NCI-H2227 treated with DMSO at 0.1 percent for 48 hours (cell line): ENCODE data around the gene INTS1.
"Not testable (repeated sequence)": the region's sequence is repeated elsewhere in the genome, so short reads cannot be mapped to it uniquely, and the experiment has no call there.

Source experiments
- DNase-seq: peaks from one replicate; lab custom pipeline; 2025; lab: John Stamatoyannopoulos, UW

The INTS1 gene

DNA sequence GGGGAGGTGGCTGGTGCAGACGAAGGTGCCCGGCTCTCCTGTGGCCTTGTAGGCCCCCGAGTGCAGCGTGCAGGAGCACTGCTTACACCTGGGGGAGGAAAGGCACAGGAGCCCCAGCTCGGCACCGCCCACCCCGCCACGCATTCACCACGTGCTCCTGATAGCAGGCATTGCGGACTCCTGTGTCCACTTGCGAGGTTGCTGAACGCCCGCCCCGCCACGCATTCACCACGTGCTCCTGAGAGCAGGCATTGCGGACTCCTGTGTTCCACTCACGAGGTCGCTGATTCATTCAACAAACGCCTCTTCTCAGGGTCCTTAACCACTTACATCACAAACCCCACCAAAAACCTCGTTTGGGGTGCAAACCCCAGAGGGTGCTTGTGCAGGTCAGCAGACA, 58.8 kb downstream of the INTS1 start:
- no peak for DNase-seq

DNA sequence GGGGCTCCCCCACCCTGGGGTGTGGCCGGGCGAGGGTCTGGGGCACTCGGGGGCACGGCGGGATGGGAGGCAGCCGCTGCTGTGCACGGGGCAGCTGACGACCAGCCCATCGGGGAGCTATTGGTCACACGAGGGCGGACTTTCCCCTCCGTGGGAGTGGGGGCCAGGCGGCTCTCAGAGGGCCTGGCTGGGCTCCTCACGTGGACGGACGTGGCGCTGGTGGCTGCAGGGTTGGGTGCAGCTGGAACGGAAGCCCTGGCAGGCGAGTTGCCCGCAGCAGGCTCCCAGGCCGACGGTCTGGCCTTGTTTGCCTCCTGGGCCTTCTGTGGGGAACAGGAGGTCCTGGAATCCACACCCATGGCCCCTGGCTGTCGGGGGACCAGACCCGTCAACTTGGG, 59.3 kb downstream of the INTS1 start:
- DNase-seq: no peak

DNA sequence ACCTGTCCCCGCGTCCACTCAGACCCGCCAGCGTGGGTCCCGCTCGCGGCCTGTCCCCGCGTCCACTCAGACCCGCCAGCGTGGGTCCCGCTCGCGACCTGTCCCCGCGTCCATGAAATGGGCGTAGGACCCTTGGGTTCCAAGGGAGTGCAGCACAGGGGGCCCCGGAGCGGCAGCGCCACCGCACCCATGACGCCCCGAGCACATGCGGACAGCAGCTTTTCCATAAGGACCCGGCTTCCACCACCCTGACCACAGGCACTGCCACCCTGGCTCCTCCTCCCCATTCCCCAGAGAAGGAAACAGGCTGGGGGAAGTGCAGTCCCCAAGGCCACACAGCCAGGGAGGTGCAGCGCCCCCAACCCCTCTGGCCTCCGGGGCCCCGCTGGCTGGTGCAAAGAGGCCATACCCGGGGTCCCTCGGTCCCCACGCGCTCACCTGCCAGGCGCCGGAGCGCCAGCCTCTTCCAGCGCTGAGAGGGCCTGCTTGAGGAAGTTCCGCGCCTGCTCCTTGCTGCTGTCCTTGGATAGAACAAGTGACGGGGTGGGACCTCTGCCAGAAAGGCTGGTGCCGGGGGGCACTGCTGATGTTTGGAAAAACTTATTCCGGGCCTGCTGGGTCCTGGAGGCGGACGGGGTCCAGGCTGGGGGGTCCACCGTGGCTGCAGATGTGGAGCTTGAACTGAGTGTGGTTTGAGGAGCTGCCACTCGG, 59.8 kb downstream of the INTS1 start:
- DNase-seq: no peak

DNA sequence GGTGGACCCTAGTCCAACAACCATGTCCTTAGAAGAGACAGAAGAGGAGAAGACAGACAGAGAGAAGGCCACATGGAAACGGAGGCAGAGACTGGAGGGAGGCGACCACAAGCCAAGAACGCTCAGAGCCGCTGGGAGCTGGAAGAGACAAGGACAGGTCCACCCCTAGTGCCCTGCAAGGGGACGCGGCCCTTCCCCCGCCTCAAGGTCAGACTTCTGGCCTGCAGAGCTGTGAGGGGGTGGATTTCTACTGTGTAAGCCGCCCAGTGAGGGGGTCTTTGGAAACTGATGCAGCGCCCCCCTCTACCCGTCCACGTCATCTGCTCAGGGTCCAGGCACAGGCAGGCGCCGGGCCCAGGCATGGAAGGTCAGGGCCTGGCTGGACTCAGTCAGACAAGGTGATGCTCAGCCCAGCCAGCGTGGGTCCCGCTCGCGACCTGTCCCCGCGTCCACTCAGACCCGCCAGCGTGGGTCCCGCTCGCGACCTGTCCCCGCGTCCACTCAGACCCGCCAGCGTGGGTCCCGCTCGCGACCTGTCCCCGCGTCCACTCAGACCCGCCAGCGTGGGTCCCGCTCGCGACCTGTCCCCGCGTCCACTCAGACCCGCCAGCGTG, 60.5 kb downstream of the INTS1 start:
- DNase-seq: not testable (repeated sequence)

DNA sequence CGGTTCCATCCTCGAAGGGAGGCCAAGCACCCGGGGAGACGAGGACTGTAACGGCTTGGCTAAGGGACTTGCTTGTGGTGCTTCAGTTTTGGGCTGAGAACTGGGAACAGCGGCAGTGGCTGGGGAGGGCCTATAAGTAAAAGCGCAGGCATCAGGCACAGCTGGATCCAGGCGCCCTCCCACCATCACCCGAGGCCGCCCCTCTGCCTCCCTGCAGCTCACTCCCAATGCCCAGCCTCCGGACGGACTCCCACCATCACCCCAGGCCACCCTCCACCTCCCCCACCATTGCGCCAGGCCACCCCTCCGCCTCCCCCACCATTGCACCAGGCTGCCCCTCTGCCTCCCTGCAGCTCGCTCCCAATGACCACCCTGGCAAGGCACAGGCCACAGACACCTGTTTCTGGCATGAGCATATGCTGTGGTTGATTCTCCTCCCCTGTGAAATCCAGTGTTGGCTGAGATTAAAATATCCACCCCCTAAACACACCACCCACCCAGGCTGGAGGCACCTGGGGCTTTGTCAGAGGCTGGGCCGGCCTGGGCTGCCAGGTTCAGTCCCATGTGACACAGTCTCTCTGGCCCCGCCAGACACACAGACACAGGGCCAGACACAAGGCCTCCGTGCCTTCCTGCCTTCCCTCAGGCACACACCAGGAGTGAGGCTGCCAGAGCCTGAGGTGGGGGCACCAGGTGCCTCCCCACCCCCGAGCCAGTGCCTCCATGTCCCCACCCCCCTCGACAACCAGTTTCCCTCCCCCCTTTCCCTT, 61.6 kb downstream of the INTS1 start:
- DNase-seq: no peak

DNA sequence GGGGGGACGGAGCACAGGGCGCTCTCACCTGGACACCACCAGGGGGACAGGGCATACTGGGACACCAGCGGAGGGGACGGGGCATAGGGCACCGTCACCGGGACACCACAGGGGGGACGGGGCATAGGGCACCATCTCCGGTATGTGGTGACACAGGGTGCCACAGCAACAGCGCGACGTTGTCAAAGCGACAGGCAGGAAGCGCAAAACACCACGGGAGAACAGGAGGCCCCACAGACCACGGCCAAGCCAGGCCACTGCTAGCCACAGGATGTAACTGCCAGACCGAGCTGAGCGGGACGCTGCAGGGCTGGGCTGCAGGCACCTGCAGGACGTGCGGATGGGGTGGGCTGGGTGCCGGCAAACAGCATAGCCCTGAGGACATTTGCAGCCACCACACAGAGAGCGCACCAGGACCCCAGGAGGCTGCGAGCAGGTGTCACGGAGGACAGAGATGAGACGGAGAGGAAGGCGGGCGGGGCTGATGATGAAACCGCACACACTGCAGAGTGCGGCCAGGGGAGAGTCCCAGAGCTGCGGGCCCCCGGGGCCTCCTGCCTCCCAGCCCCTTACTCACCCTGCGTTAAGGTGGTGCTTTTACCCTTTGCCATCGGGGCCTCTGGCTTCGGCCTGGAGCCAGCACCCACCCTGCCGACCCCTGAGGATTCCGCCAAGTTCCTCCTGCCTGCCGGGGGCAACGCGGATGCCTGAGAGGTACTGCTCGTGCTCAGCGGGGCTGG, 62.4 kb downstream of the INTS1 start:
- DNase-seq: no peak

DNA sequence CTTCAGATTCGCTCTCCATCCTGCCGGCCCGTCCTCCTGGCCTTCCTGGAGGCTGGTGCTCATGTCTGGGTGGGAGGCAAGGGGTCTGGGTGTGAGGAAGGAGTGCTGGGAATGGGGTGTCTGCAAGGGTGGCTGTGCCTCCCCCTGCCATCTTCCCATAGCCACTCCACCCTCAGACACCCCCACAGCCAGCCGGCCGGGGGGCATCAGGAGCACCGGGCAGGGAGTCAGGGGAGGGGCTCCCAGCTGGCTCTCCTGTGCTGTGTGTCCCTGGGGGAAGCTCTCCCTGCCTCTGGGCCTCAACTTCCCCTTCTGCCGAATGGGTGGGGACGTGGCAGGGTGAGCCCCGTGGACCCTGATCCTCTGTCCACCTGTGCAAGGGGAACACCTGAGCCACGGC, 63.6 kb downstream of the INTS1 start:
- no peak for DNase-seq

DNA sequence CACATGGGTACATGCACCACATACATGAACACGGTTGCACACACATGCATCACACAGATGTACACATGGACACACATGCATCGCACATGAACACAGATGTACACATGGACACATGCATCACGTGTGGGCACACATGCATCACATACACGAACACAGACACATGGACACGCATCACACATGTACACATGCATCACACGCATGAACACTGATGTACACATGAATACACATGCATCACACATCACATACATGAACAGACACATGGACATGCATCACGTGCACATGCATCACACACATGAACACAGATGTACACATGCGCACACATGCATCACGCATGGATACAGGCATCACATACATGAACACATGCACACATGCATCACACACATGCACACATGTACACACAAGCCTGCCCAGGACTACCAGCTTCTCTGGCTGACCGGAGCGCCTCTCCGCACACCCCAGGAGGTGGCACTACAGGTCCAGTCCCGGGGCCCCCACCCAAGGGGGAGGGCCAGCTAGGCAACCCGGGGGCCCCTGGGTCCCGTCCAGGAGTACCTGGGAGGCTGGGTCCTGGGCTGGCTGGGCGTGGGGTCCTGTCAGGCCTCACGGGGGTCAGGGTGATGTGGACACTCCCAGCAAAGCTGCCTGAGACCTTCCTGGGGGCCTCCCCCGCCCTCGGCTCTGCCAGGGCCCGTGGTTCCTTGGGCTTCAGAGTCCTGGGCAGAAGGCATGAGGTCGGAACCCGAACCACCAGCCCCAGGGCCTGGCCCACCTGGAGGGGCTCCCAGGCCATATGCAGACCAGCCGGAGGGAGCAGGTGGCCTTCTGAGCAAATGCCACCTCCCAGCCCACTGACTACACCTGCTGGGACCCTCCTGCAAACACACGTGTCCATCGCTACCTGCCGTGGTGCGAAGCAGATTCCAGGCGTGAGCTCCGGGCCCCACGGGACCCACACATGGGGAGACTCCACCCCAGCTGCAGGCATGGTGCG, 64.5 kb downstream of the INTS1 start:
- no peak for DNase-seq

DNA sequence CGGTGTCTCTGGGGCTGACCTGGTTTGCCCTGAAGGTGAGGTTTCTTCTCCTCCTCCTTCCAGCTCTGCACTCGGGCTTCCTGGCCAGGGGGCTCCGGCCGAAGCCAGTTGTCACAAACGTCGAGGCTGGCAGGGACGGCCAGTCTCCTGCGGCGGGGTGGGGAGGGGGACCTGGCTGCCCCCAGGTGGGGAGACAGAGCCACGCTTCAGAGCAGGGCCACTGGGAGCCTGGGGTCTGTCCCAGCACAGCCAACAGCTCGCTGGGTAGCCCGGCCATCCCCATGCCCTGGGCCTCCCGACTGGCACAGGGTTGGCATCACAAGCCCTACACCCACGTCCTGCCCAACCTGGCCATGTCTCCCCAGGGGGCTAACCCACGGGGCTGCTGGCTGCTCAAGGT, 65.4 kb downstream of the INTS1 start:
- DNase-seq: no peak

DNA sequence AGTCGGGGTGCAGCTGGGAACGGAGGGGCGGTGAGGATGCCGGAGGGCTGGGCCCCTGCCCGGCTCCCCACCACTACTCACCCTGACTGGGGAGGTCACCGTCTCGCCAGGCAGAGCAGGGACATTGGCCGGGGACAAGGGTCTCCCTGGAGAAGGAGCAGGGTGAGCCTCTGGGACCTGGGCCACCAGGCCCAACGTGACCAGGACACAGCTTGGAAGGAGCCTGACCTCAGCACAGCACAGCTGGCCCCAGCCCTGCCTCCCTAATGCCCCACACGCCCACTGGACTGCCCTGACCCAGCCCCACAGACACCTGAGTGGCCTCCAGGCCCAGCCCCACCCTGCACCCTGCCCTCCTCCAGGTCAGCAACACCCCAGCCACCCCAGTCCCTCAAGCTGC, 66.0 kb downstream of the INTS1 start:
- DNase-seq: no peak

DNA sequence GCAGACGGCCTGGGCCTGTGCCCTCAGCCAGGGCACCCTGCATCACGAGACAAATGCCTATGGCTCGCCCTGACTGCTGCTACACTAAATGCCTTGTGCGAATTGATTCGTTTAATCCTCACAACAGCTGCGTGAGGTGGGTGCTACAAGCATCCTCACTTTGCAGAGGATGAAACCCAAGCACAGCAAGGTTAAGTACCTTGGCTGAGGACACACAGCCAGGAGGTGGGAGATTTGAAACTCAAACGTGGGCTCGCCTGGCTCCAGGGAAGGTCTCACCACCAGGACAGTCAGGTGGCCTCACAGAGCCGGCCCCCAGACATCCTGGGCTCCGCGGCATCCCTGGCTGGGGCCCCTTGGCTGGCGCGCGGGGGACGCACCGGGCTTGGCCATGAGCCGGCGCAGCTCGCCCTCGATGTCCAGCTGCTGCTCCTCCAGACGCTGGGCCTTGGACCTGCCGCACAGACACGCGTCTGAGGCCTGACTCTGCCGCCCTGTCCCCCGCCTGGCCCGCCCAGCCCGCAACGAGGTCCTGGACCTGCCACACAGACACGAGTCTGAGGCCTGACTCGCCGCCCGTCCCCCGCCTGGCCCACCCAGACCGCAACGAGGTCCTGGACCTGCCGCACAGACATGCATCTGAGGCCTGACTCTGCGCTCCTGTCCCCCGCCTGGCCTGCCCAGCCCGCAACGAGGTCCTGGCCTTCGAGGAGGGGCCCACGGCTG, 66.9 kb downstream of the INTS1 start:
- DNase-seq: no peak

DNA sequence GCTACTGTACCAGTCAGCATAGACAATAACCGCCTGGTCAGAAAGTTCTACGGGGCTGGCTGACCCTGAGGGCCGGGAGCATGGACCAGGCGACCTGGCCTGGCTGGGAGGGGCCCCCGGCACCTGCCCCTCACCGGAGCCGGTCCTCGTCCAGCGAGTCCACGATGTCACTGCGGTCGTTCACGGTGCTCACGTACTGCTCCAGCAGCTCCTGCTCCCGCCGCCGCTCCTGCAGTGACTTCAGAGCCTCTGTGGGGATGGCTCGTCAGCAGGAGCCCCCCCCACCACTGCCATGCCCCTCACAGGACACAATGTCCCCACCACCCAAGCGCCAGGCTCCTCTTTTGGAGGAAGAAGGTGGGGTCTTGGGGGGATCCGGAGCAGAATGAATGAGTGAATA, 67.6 kb downstream of the INTS1 start:
- DNase-seq: no peak

DNA sequence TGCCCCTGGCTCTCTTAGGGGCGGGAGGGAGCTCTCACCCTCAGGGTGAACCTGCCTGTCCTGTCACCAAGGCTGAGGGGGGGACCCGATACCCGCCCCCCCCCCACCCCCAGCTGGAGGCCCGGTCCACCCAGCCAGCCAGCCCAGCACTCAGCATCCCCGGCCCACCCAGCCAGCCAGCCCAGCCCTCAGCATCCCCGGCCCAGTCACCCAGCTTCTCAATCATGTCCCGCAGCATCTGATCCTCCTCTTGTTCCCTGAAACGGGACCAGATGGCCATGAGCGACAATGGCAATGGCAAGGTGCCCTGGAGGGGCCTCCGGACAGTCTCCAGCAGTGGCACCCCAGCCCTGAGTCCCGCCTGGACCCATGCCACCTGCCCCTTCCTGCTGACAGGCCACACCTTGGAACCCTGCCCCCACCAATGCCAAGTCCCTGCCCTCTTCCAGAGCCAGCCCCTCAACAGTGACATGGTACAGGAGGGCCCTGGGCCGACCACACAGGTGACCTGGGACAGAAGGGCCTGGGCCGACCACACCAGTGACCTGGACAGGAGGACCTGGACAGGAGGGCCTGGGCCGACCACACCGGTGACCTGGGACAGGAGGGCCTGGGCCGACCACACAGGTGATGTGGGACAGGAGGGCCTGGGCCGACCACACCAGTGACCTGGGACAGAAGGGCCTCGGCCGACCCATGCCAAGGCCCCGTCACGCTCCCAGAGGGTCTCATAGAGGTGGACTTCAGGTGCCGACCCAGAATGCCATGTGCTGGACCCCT, 69.1 kb downstream of the INTS1 start:
- DNase-seq: no peak

DNA sequence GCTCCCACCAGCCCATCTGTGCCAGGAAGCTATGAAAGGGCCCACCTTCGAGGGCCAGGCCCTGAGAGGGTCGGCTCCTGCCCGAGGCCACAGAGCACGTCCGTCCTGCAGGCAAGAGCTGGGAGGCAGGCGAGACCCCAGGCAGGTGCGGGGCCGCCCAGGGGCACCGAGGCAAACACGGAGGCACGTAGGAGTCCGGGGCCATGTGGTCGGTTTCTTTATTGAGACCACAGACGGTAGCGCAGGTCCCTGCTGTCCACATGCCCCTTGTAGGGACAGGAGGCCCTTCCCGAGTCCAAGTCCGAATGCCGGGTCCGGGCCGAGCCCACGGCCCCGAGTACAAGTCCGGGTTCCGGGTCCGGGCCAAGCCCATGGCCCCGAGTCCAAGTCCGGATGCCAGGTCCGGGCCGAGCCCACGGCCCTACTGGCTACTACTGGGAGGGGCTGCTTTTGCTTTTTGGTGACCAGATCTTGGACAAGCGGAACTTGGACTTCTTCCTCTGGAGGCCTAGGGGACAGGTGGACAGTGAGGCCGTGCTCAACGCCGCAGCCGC, 69.9 kb downstream of the INTS1 start:
- DNase-seq: no peak

DNA sequence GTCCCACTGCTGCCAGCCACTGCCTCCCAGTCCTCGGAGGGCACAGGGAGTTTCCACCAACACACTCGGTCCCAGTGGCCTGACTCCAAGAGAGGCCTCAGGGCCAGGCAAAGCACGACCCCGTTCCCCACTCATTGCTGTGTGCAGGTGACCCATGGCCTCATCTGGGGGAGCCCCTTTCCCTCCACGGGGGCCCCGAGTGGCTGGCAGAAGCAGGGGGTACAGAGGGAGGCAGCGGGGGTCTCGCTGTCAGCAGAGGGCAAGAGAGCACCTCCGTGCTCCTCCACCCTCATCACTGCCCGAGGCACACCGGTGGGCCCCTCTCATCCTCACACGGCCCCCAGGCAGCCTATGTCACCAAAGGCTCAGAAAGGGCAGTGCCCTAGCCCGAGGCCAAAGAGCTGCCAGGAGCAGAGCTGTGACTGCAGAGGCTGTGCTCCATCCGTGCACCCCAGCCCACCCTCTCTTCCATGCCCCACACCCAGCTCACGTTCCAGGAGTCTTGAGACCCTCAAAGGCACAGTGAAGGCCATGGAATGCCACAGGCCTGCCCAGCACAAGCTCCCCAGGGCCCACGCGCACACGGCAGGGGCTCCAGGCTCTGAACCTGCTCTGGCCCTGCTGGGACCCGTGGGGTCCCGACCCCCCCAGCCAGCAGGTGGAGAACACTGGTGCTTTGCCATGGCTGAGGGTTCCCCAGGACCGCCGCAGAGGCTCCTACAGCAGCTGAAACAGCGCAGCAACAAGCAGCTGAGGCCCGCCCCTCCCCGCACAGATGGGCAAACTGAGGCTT, 70.9 kb downstream of the INTS1 start:
- DNase-seq: no peak

DNA sequence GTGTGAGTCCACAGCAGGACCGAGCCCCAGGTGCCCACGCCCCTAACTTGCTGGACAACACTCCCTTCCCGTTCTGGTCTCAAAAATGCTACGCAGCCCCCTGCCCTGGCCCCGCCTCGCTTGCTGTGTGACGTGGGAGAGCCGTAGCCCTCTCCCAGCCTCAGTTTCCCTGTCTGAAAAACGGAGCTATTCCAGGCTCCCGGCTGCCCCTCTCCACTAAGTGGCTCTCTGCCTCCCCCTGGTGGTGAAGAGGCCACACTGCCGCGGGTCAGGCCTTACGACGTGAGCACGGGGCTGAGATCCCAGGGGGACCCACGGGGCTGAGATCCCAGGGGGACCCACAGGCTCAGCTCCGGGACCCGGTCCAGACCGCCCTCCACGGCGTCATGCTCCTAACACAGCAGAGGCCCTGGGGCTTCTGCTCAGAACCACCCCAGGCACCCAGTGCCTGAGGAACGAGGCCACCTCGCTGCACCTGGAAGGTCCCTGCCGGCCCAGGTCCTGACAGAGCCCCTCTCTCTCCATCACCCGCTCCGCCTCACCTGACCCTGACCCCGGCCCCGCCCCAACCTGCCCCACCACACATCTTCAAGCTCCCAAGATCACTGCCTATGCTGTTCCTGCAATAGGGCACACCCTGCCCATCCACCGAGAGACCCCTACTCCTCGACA, 71.6 kb downstream of the INTS1 start:
- DNase-seq: peak; percentile 4

DNA sequence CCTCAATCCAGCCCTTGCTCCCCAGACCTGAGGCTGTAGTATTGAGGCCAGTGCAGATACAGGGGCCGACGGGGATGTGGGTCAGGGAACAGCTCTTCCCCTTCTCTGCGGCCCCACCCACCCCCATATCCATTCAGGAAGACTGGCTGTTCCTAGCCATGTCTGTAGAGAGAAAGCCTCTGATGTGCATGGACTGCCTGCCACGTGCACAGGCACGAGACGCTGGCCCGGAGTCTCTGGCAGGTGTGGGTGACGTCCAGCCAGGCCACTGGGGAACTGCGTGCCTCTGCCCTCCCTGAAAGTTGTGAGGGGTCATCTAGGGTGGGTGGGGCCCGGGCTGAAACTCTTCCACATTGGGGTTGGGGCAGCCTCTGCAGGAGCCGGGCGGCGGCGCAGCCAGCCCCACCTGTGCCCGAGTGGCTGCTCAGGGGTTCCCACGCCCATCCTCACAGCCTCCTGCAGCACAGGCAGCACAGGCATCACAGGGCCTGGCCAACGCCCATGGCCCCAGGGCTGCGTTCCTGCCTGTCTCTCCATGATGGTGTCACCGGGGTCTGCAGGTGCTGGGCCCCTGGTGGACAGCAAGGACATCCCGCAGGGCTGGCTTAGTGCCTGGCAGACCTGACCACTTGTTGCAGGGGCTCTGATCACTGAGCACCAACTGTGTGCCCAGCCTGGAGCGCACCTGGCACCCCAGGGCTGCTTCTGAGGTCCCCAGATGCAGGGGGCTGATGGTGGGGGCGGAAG, 72.4 kb downstream of the INTS1 start:
- DNase-seq: no peak
